GM18858 (cell line): Measurements from ENCODE around the gene FBN3.
"Not testable (repeated sequence)": the region's sequence is repeated elsewhere in the genome, so short reads cannot be mapped to it uniquely, and the experiment has no call there.

Experiments
- ATAC-seq: cut with Tn5 transposase; IDR thresholded peaks from one replicate; pipeline ENCODE4 v1.9.1; 2021; ENCODE audit not compliant: unreplicated experiment

Gene FBN3

DNA sequence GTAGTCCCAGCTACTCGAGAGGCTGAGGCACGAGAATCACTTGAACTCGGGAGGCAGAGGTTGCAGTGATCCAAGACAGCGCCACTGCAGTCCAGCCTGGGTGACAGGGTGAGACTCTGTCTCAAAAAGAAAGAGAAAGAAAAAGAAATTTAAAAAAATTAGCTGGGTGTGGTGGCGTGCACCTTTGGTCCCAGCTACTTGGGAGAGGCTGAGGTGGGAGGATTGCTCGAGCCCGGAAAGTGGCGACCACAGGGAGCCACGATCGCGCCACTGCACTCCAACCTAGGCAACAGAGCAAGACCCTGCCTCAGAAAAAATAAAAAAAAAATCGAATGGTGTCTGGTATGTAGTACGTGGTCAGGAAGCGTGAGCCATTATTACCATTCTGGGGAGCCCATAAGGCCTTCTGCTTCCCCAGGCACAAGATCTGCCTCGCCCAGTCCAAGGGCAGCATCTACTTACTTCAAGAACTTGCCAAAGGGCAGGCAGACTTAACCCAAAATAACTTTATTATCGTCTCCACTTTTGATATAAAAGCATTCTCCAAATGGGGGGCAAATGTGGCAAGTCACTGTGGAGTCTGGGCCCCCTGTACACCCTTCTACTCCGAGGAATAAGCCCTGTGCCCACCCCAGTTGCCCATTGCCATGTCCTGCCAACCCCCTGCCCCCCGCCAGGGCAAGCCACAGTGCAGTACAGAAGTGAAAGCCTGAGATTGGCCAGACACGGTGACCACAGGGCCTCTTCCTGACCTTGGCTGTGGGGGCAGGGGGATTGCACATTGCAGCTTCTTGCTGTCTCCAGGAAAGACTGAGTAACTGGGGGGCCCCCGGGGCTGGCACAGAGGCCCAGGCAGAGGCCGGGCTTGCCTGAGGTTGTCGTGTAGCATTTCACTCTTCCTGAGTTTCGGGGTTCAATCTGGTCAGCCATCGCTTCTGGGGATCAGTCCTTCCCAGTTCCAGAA, 84.2 kb downstream of the FBN3 start:
- ATAC-seq, result no peak

DNA sequence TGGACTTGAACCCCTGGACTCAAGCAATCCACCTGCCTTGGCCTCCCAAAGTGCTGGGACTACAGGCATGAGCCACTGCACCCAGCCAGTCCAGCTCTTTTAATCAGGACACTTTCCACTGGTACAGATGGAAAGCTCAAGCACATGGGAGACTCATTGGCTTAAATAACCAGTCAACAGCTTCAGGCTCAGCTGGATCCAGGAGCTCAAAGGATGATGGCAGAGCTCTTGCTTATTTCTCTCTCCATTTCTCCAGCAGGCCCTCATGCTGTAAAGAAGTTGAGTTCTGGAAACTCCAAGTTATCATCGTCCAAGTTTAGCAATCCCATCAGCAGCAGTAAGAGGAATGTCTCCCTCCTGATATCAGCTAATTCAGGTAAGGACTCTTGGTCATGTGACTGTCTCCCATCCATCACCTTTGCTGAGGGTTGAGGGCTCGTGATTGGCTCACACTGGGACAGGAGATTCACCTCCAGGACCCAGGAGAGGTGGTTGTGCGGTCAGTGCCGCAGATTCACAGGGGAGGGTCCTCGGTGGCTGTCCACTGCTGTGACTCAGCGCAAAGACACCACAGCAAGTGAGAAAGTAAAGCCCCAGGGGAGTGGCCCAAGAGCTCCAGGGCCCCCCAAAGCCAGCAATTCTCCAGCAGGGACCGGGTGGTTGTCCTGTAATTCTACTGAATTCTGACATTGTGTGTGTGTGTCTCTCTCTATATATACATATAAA, 91.7 kb downstream of the FBN3 start:
- ATAC-seq, result no peak

DNA sequence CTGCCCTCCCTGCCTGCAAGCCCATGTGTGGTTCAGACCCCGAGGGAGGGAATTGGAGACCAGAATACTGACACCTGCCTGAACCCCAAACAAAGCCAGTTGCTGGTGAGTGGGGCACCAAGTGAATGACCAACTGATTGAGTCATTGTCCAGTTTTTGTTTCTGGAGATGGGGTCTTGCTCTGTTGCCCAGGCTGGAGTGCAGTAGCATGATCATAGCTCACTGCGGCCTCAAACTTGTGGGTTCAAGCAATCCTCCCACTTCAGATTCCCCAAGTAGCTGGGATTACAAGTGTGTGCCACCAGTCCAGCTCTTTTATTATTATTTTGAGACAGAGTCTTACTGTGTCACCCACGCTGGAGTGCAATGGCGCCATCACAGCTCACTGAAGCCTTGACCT, 92.9 kb downstream of the FBN3 start:
- no peak for ATAC-seq

DNA sequence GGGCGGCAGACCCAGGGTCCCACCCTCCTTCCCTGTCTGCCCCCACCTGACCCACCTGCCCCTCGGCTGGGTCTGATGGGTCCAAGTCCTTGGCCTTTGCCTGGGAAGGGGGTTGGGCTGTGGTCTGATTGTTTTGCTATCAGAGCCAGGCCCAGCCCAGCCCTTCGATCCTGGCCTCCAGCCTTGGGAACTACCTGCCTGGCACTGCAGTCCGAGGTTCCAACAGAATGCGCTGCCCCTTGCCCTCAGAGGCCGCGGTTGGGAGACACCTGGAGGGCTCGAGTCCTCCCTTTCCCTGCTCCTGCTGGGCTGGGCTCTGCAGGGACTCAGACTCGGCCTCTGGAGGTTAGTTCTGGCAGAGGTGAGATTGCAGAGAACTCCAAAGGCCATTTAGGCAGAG, 95.2 kb downstream of the FBN3 start:
- ATAC-seq, result no peak

DNA sequence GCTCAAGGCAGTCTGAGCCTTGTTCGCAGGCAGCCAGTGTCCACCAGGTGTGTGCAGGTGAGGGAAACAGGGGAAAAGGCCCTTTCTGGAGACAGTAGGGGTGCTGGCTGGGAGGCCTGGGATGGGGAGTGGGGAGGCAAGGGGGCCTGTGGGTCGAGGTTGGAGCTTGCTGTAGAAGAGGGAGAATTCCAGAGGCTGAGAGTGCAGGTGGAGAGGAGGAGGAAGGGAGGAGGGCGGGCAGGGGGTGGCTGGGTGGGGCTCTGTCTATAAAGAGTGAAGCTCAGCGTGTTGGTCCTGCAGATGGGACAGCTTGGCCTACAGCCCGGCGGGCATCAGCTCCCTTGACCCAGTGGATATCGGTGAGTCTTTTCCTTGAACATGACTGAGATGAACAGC, 96.9 kb downstream of the FBN3 start, which contains the start of gene CCL25:
CCL25 (plus strand) TSS at position 297 of the 396 bp plus-strand sequence. CDS start 290 bp downstream, outside the sequence.
- ATAC-seq, result no peak

DNA sequence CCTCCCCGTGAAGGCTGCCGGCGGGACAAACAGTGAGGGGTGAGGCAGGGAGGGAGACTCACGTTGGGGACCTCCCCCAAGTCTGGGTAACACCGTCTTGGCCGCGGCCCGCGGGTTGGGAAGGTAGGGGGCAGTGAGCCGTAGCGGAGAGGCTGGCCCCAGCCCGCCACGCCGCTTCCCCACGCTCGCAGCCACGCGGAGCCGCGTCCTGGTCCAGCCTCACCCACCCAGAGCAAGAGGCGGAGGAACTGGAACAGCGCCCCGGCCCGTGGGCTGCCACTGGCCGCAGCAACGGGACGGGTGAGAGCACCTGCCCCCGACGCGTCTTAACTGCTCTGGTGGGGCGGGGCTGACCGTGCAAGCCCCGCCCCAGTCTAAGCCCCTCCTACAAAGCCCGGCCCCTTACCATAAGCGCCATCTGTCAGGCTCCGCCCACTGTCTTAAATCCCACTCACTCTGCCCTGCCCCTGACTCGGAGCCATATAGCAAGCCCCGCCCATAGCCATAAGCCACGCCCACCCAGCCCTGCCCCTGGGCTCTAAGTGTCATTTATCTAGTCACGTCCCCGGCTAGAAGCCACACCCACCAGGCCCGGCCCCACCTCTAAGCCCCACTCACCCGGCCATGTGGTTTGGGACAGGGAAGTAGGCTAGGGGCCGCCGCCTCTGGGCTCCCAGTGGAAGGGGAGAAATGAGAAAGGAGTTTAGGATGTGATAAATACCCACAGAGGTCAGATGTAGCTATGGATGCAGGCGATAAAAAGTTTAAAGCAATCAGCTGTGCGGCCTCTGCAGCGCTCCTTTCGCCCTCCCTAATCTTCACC, 98.9 kb downstream of the FBN3 start:
- ATAC-seq, result peak; percentile 58

DNA sequence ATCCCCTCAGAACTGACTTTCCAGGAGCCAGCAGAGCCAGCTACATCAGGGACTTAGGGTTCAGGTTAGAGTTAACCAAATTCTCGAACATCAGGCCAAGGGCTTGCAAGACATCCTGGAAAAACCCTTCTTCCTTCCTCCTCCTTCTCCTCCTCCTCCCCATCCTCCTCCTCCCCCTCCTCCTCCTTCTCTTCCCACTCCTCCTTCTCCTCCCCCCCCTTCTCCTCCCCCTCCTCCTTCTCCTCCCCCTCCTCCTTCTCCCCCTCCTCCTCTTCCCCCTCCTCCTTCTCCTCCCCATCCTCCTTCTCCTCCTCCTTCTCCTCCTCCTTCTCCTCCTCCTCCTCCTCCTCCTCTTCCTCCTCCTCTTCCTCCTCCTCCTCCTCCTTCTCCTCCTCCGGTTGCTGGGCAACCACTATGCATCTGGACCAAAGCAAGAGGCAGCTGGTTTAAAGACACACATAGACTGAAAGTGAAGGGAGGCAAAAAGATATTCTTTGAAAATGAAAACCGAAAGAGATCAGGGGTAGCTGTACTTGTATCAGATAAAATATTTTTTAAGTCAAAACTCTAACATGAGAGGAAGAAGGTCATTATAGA, 102.7 kb downstream of the FBN3 start:
- no peak for ATAC-seq

DNA sequence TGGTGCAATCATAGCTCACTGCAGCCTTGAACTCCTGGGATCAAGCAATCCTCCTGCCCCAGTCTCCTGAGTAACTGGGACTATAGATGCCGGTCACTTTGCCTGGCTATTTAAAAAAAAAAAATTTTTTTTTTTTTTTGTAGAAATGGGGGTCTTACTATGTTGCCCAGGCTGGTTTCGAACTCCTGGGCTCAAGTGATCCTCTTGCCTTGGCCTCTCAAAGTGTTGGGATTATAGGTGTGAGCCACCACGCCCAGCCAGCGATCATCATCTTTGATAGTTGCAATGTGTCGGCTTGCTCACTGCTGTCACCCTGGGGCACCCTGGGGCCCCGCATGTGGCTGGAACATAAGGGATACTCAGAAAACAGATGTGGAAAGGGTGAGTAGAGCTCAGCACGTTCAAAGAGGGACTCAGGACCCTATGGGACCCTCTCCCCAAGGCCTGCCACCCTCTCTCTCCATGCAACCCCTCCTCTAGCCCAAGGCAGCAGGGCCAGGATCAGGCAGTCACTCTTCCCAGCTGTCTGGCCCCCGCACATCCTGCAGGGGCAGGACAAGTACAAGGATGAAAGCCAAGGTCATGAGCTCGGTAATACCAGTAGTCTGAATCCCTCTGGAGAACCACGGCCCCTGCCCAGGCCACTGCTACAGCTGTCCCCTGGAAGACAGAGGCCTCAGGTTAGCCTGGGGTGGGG, 103.4 kb downstream of the FBN3 start:
- no peak for ATAC-seq

DNA sequence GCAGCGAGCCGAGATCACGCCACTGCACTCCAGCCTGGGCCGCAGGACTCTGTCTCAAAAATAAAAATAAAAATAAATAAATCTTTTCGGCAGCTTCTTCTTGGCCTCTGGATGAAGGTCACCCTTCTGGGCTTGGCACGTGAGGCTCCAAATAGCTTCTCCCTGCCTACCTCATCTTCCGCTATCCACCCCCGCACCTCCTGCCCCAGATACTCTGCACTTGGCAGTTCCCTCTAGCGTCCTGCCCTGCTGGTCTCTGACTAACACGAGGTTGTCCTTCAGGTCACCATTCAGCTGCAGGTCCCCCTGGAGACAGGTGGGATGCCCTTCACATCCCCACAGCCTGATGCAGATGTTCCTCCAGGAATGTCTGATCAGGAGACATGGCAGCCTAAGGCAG, 105.4 kb downstream of the FBN3 start:
- no peak for ATAC-seq

DNA sequence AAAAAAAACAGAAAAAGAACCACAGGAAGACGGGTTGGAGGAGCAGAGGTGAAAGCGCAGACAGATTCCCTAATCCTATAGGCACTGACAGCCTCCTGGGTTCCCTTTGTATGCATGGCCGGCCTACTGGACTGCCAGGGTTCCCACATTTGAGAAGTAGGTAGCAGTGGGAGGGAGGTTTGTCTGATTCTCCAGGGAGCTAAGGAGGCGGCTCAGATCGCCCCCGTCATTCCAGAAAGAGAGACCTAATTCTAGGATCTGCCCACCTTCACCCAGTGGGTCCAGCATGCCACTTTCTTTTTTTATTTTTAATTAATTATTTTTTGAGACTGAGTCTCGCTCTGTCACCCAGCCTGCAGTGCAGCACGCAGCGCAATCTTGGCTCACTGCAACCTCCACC, 106.5 kb downstream of the FBN3 start:
- ATAC-seq, result no peak

DNA sequence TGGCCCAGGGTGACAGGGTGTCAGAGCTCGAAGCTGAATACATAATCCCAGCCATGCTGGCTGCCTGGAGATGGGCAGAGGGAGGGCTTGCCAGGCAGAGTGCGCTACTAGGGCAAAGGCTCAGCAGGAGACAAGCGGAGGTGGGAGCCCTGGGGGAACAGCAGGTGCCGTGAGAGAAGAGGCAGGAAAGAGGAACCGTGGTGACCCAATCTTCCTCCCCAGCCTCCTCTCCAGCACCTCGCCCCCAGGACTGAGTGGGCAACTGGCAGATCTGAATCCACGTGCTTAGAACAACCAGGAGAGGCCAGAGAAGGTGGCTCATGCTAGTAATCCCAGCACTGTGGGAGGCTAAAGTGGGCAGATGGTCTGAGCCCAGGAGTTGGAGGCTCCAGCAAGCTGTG, 107.9 kb downstream of the FBN3 start:
- no peak for ATAC-seq

DNA sequence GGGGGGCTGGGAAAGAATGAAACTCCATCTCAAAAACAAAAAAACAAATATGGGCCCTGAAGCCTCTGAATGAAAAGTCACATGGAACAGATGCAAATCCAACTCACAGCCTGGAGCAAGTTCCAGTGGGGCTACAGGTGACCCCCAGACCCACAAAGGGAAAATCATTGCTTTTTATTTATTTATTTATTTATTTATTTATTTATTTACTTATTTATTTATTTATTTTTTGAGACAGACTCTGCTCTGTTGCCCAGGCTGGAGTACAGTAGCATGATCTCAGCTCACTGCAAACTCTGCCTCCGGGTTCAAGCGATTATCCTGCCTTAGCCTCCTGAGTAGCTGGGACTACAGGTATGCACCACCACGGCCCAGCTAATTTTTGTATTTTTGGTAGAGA, 110.2 kb downstream of the FBN3 start:
- ATAC-seq, result no peak

DNA sequence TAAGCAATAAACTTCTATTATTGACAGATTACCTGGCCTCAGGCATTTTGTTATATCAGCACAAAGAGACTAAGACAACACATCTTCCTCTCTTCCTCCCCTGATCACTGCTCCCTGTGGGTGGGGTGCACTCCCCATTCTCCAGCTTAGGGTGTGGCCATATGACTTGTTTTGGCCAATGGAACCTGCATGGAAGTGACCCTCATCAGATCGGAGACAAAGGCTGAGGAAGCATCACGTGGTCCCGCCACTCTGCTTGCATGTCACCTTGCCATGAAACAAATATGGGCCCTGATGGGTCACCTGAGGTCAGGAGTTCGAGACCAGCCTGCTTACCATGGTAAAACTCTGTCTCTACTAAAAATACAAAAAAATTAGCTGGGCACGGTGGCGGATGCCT, 110.6 kb downstream of the FBN3 start:
- ATAC-seq, result no peak

DNA sequence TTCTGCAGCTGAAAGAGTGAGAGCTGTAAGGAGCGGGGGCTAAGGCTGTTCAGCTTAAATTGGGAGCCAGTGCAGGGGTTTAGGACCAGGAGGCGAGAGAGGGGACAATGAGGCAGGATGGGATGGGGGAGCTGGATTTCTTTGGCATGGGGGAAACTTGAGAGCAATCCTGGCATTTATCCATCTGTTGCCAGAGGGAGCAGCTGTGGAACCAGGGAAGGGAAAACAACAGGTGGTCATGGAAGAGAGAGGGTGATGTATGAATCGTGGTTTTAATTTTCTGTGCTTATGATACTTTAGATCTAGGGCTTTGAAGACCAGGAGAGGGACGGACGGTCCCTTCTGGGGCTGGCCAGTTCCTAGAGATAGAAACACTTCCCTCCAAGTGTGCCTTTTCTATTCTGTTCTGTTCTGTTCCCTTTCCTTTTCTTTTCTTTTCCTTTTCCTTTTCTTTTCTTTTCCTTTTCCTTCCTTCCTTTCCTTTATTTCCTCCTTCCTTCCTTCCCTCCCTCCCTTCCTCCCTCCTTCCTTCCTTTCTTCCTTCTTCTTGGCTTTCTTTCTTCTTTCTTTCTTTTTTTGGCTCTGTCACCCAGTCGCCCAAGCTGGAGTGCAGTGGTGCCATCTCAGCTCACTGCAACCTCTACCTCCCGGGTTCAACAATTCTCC, 112.8 kb downstream of the FBN3 start:
- no peak for ATAC-seq

DNA sequence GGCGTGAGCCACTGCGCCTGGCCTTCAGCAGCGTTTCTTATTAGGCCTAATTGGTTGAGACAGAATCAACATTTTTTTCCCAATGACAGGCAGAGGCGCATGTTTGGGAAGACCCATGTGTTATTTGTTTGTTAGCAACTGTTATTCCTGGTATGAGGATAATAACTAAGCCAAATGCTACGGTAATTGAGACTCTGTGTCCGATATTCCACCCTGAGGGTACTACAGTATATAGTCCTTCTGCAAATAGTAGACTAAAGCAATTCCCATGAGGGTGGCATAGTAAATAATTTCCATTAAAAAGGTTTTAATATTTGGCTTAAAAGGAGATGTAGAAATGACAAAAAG, 115.2 kb downstream of the FBN3 start:
- ATAC-seq, result no peak

DNA sequence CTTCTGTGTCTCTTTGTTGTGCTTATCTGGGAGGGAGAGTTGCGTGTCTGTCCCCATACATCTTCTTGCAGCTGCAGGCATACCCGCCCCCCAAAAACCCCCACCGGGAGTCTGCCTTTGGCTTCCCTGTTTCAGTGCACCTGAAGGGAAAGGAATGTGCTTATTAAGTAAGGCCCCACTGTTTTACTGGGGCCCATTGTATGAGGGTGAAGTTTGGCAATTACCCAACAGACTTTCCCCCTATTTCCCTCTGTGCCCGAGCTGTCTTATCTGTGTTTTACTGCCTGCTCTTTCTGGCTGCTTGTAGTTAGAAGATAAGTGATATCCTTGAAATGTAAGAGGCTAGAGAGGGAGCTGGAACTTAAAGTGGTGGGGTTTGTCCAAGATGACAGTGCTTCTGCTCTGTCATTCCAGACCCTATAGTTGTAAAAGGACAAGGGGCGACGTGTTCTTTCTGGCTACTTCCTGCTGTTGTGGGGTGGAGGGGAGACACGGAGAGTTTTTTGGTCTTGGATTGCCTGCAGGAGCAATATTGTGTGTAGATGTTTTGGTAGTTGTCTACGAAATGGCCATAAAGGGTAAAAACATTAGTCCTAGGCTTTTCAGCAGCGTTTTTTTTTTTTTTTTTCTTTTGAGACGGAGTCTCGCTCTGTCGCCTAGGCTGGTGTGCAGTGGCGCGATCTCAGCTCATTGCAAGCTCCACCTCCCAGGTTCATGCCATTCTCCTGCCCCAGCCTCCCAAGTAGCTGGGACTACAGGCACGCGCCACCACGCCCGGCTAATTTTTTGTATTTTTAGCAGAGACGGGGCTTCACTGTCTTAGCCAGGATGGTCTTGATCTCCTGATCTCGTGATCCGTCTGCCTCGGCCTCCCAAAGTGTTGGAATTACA, 115.9 kb downstream of the FBN3 start:
- ATAC-seq, result not testable (repeated sequence)

DNA sequence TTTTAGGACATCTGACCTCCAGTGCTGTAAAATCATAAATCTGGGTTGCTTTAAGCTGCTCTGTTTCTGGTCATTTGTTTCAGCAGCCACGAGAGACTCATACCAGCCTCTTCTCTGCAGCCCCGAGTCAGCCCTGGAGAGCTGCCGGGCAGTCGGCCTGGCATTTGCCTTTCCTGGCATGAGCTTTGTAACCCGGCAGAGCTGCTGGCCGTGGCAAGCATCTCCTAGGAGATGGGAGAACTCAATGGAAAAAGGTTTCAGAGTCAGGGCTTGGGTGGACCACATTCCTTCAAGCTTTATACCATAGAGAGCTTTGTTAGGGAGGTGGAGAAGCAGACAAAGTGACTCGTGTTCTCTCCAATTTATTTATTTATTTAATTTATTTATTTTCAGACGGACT, 118.4 kb downstream of the FBN3 start:
- ATAC-seq, result no peak

DNA sequence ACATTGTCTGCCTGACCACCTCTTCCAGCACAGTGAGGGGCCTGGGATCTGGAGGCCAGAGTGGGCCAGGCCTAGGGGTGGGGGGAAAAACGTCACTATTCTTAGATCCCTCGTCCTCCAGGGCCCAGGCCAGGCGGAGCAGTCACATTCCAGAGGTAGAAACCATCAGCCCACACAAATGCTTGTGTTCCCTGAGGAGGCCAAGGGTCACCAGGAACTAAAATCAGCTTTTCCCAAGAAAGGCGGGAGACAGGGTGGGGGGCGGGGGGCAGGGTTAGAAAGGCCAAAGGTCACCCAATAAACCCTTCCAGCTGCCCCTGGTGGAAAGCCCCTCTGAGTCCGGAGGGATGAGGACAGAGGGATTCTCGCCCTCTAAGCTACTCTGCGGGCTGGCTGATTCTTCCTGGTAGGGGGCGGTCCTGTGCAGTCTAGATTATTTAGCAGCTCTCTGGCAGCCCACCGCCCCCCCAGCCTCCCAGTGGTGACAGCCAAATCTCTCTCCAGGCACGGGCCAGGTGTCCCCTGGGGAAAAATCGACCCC, 120.4 kb downstream of the FBN3 start:
- no peak for ATAC-seq

DNA sequence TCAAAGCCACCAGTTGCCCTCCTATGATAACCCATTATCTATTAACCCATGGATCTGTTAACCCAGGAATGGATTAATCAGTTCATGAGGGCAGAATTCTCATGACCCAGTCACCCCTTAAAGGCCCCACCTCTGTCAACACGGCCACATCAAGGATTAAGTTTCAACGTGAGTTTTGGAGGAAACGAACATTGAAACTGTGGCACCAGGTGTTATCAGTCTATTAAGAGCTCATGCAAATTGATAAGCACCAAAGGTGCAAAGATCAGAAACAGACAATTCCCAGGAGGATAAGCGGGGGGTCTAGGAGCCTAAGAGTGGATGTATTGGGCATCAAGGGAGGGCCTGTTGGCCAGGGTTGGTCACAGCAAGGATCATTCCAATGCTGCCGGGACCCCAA, 124.1 kb downstream of the FBN3 start:
- no peak for ATAC-seq
